ENCODE measurements around the gene MEIS2. TPM values are rescaled to one million over a fixed set of nuclear protein-coding genes. Genes with fewer than 3 reads are reported as not detected.

Gene MEIS2
- total RNA-seq, 2 experiments from 2014 or later, result not detected

DNA sequence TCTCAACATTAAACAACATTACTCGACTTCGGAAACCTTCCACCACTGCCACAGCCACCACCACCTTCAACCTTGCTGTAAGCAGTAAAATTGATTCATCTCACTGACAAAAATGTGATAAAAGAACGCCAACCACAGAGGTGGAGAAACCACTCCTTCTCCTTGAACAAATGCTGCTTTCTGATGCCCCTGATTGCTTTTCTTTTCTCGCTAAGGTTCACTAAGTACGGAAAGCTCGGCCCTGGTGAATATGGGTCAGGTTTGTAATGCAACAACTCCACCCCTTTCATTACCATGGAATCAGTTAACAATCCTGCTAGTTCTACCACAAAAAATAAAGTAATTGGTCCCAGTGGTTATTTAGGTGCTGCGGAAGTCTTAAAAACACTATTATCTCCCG lies 44.9 kb downstream of the MEIS2 start:
- Mint-ChIP-seq H3K36me3 (no peaks in the 10 kb centered on the region), H3K9me3 (no peaks in the 10 kb centered on the region), H3K27ac (no peak overlapping the region), H3K4me3 (no peak overlapping the region), H3K27me3 (peaks cover 7% of the 10 kb centered on the region), H3K4me1 (no peaks in the 10 kb centered on the region)
- no peak for DNase-seq

- H3K36me3 Mint-ChIP-seq, result no peaks in the 10 kb centered on the region
- peaks cover 10% of the 10 kb centered on the region for H3K27me3 Mint-ChIP-seq
- no peak overlapping the region for H3K4me3 Mint-ChIP-seq
Measured at GRCh38 chr15:37054336-37054735, 46.0 kb downstream of the MEIS2 start.

DNA sequence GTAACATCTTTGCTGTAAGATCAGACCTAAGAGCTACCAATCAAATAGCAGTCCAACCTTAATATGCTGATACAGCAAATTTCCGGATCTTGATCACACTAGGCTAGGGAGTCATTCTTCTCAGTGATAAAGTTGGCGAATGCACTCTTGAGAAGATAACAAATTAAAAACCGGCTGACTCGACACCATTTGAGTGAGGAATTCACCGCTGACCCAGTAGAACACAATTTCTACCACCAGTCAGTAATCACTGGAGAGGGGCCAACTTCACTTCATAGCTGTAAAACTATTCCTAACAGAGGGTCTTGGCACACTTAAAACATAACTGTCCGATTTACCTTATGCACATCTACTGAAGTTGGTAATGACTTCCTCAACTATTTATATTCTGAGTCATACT lies 47.2 kb downstream of the MEIS2 start:
- Mint-ChIP-seq H3K4me1 (no peaks in the 10 kb centered on the region), H3K9me3 (no peaks in the 10 kb centered on the region), H3K27ac (no peak overlapping the region), H3K27me3 (peaks cover 10% of the 10 kb centered on the region), H3K36me3 (no peaks in the 10 kb centered on the region), H3K4me3 (no peak overlapping the region)
- no peak for DNase-seq

More at GRCh38 chr15:37054336-37054735, 46.0 kb downstream of the MEIS2 start:
- DNase-seq, result no peak
- Mint-ChIP-seq H3K9me3 (no peaks in the 10 kb centered on the region), H3K27ac (no peak overlapping the region), H3K4me1 (no peaks in the 10 kb centered on the region)

GRCh38 chr15:37050345-37050744 lies 50.0 kb downstream of the MEIS2 start:
- H3K27ac Mint-ChIP-seq, result no peak overlapping the region
- no peaks in the 10 kb centered on the region for H3K9me3 Mint-ChIP-seq
- H3K36me3 Mint-ChIP-seq, result no peaks in the 10 kb centered on the region
- no peak overlapping the region for H3K4me3 Mint-ChIP-seq
- H3K27me3 Mint-ChIP-seq, result peaks cover 7% of the 10 kb centered on the region
- no peak for DNase-seq
- no peaks in the 10 kb centered on the region for H3K4me1 Mint-ChIP-seq

DNA sequence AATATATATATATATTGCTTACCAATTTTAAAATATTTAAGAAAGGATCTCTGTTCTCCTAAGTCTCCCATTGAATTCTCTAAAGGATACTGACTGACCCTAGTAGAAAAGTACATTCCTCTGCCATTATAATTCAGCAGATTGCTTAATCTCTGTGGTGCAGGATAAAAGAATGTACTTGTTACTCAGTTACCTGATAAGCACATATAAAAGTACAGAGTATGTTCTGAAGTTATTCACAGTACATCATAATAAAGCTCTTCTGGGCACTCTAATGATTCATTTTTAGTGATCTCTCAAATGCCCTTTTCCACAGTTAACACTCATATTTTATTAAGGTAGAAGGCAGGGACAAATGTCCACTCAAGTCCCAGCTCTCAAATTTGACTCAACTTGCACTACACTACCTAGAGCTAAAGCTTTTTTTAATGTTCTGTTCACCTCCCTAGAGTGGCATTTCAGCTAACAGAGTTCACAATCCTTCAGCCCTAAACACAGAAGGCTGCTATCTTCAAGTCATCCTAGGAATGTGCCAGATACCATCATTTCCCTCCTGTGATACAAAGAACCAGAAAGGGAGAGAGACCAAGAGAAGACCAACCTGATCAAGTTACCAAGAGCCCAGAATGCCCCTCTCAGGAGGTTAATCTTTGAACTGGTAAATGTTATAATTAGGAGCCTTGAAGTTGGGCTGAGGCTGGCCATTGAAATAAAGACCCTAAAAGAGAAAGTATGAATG lies 53.3 kb downstream of the MEIS2 start:
- Mint-ChIP-seq H3K4me1 (no peaks in the 10 kb centered on the region), H3K27me3 (peaks cover 7% of the 10 kb centered on the region), H3K27ac (no peak overlapping the region), H3K9me3 (no peaks in the 10 kb centered on the region), H3K36me3 (no peaks in the 10 kb centered on the region), H3K4me3 (no peak overlapping the region)
- no peak for DNase-seq

GRCh38 chr15:37045859-37046740 lies 54.2 kb downstream of the MEIS2 start:
- Mint-ChIP-seq H3K27ac (no peak overlapping the region), H3K4me1 (no peaks in the 10 kb centered on the region), H3K9me3 (no peaks in the 10 kb centered on the region), H3K4me3 (no peak overlapping the region), H3K36me3 (no peaks in the 10 kb centered on the region), H3K27me3 (peaks cover 7% of the 10 kb centered on the region)
- no peak for DNase-seq

- H3K27me3 Mint-ChIP-seq, result peaks cover 10% of the 10 kb centered on the region
- no peaks in the 10 kb centered on the region for H3K9me3 Mint-ChIP-seq
- no peak overlapping the region for H3K4me3 Mint-ChIP-seq
- no peak for DNase-seq
- H3K4me1 Mint-ChIP-seq, result no peaks in the 10 kb centered on the region
- no peaks in the 10 kb centered on the region for H3K36me3 Mint-ChIP-seq
- H3K27ac Mint-ChIP-seq, result no peak overlapping the region
Measured at GRCh38 chr15:37044915-37045648, 55.3 kb downstream of the MEIS2 start.

- Mint-ChIP-seq H3K4me3 (no peak overlapping the region), H3K4me1 (no peaks in the 10 kb centered on the region), H3K9me3 (no peaks in the 10 kb centered on the region), H3K27ac (no peak overlapping the region), H3K27me3 (peaks cover 13% of the 10 kb centered on the region), H3K36me3 (no peaks in the 10 kb centered on the region)
- DNase-seq, result no peak
Measured at GRCh38 chr15:37041836-37042235, 58.5 kb downstream of the MEIS2 start.

DNA sequence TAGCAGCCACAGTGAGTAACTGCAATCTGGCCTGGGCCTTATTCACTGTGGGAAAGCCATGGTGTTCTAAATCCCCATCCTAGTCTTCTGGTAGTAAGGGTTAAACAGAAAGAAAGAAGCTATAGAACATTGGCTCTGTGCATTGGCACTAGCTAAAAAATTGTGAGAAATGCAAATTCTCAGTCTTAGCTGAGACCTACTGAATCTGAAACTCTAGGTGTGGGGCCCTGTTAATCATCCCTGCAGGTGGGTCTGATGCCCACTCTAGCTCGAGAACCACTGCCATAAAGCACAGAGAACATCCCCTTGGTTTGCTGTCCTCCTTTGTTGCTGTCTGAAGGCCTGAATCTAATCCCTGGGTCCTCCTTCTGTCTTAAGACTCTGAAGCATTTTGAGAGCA lies 59.3 kb downstream of the MEIS2 start:
- no peaks in the 10 kb centered on the region for H3K4me1 Mint-ChIP-seq
- no peak for DNase-seq
- H3K27ac Mint-ChIP-seq, result no peak overlapping the region
- peaks cover 13% of the 10 kb centered on the region for H3K27me3 Mint-ChIP-seq
- H3K4me3 Mint-ChIP-seq, result no peak overlapping the region
- no peaks in the 10 kb centered on the region for H3K36me3 Mint-ChIP-seq
- H3K9me3 Mint-ChIP-seq, result no peaks in the 10 kb centered on the region

DNA sequence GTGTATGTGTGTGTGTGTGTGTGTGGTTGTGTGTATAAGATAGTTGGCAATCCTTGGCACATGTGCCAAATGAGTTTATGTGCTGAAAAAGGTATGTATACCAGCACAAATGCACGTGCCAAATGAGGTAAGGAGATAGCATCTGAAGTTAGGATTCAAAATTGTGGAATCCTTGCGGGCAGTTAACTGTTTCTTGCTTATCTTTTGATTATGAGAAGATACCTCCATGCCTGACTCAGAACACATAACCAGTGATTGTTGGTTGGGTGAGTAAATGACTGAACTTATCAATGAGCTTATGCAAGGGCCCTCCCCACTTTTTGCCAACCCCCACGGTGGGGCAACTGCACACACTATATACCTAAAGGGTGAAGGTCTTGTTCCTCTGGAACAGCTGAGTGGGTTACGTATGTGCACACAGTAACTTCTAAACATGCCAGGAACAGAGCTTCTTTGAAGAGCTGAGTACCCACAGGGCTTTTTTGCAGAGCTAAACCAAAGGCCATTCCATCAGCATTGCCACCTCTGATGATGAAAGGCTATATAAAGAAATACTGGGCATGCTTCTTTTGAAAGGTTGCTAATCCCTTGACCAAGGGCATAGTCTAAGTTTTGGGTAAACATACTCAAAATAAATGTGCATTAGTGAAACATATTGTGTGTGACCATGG lies 60.1 kb downstream of the MEIS2 start:
- no peak overlapping the region for H3K4me3 Mint-ChIP-seq
- peaks cover 13% of the 10 kb centered on the region for H3K27me3 Mint-ChIP-seq
- H3K4me1 Mint-ChIP-seq, result no peaks in the 10 kb centered on the region
- H3K9me3 Mint-ChIP-seq, result no peaks in the 10 kb centered on the region
- no peaks in the 10 kb centered on the region for H3K36me3 Mint-ChIP-seq
- no peak overlapping the region for H3K27ac Mint-ChIP-seq
- DNase-seq, result no peak

DNA sequence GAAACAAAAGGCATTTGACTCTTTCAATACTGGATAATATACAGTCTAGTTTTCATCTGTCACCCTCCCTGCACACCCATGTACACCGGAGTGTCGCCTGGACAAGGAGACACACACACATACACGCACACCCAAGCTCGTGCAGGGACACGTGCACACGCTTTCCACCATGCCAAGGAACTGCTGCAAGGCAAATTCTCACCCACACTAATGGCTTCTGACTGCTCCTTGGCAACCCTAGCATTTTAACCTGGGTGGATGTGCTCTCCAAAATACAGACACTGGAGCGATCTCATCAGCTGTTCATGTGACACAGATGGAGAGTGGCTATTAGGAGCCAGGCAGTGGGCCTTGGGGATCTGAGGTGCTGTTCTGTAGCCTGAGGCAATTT lies 61.6 kb downstream of the MEIS2 start:
- Mint-ChIP-seq H3K36me3 (no peaks in the 10 kb centered on the region), H3K27me3 (peaks cover 13% of the 10 kb centered on the region), H3K4me1 (no peaks in the 10 kb centered on the region), H3K9me3 (no peaks in the 10 kb centered on the region), H3K27ac (no peak overlapping the region), H3K4me3 (no peak overlapping the region)
- no peak for DNase-seq

- Mint-ChIP-seq H3K27me3 (peaks cover 13% of the 10 kb centered on the region), H3K27ac (no peak overlapping the region), H3K36me3 (no peaks in the 10 kb centered on the region), H3K9me3 (no peaks in the 10 kb centered on the region), H3K4me1 (no peaks in the 10 kb centered on the region), H3K4me3 (no peak overlapping the region)
- no peak for DNase-seq
Measured at GRCh38 chr15:37037850-37038715, 62.3 kb downstream of the MEIS2 start.

DNA sequence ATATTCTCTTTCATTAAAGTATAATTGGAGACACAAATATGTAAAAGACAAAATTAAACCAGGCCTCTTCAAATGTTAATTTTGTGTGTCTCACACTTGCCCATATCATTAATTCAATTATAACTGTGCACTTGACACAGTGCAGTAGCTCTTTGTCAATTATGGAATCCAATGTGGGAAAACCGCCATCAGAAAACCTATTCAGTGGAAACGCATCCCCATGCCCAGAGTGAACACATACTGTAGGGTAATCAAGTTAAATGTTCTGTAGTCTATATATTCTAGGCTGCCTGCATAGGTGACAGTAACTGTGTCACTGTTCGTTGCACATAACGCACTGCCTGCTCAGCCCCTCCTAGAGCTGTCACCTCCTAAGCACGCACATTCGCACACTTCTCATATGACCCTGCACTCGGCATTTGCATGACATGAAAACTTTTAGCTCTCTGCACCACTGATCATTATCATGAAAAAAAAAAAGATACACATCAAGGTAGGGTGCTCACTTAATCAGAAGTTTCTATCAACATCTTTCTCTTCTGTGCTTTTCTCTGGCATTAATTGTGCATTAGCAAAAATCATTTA lies 63.2 kb downstream of the MEIS2 start:
- H3K36me3 Mint-ChIP-seq, result no peaks in the 10 kb centered on the region
- H3K9me3 Mint-ChIP-seq, result no peaks in the 10 kb centered on the region
- peaks cover 13% of the 10 kb centered on the region for H3K27me3 Mint-ChIP-seq
- H3K4me3 Mint-ChIP-seq, result no peak overlapping the region
- no peak for DNase-seq
- no peak overlapping the region for H3K27ac Mint-ChIP-seq
- H3K4me1 Mint-ChIP-seq, result no peaks in the 10 kb centered on the region

Data from activated naive CD8-positive, alpha-beta T cell treated with anti-CD3 and anti-CD28 coated beads for 36 hours (primary cell).